ENCODE data around the gene HSPG2.

GRCh38 chr1:21910558-21911204, 26.4 kb downstream of the HSPG2 start:
- TF ChIP-seq POLR2AphosphoS5 (IDR thresholded peaks at IDR 0.05; ENCODE audit: borderline replicate concordance, low read depth, low read length), result no peak
- TF ChIP-seq EZH2 (IDR thresholded peaks at IDR 0.05), result no peak
- no peak for TF ChIP-seq FOXP2 (optimal IDR thresholded peaks at IDR 0.05; ENCODE audit: control extremely low read depth, extremely low read length, insufficient read depth)
